ENCODE results near the gene C9orf57.
"Not testable (repeated sequence)": the region's sequence is repeated elsewhere in the genome, so short reads cannot be mapped to it uniquely, and the experiment has no call there.

C9orf57 gene

DNA sequence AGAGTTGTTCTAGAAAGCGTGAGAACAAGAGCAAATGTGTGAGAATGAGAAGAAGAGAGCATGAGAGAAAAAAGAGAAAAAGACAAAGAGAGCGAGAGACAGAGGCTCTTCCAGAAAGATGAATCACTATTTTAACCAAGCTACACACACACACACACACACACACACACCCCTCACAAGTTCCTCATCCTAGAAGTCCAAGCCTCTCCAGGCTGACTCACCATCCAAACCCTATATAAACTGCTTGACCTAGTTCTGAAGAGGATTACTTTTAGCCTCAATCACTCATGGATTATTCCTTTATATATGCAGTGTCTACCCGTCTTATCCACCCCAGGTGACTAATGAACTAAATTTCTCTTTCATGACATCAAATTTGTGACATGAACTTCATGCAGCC lies 37.6 kb downstream of the C9orf57 start:
- DNase-seq = no peak

DNA sequence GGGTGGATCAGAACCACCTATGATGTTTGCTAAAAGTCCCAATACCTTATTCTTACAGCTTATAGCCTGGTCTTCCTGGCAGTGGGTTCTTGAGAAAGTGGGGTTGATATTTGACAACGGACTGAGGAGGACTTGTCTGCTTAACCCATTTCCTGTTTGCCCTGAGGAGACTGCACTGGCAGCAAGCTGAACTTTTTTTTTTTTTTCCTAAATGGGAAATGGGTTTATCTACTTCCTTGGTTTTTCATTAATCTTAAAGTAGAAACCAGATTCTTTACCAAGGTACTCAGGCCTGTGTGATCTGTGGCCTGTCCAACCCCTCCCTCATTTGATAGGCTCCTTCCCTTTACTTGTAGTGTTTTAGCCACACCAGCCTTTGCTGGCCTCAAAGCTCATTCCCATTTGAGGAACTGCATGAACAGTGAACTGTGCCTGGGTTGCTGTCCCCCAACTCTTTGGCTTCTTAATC lies 47.1 kb downstream of the C9orf57 start:
- no peak for DNase-seq

DNA sequence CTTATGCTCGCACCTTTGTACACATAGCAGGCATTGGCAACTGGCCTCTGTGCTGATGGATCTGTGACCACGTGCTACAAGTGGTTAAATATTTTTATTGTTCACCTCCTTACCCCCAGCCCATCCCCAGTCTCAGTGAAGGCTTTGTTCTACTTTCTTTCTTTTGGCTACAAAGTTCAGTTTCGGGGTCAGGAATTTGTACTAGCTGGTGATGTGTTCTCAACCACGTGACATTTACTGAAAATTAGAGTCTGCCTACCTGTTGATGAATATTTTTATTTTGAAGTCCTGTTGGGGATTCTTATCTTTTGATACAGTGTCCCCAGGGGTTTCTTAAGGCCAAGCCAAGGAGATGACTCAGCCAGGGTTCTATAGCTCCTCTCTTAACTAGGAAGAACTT lies 47.8 kb downstream of the C9orf57 start:
- DNase-seq = no peak

DNA sequence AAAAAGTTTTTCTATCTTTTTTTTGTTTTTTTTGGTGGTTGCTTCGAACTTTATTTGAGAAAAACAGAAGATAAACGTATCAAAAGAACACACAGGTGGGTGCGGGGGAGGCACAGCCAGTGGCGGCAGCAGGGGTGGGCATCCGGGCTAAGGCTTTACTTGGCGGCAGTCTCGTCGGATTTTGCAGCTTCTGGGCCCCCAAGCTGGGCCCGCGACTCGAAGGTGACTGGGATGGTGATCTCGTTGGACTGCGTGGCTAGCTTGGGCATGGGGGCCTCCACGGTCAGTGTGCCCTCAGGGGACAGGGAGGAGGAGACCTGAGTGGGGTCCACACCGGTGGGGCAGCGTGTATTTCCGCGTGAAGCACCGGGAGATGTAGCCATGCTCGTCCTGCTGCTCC lies 52.7 kb downstream of the C9orf57 start:
- DNase-seq = not testable (repeated sequence)

DNA sequence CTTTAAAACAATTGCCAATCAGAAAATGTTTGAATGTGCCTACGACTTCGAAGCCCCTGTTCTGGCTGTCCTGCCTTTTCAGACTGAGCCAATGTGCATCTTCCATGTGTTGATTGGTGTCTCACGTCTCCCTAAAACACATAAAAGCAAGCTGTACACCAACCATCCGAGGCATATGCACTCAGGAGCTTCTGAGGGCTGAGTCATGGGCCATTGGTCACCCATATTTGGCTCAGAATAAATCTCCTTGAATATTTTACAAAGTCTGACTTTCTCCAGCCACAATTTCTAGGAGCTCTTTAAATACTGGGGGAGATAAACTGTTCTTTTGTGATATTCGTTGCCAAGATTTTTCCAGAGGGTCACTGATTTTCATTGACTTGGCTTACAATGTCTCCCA lies 53.9 kb downstream of the C9orf57 start:
- DNase-seq = no peak

- no peak for DNase-seq
Observed at GRCh38 chr9:72005451-72005850, 55.0 kb downstream of the C9orf57 start.

Measured in activated CD4-positive, alpha-beta T cell treated with anti-CD3 and anti-CD28 coated beads for 4 hours (primary cell).